OCI-LY1 (cell line): ENCODE results near the gene PAMR1.

Source experiments
- H2AFZ ChIP-seq: fragments of 200-600 bp; sonication (generic), shearing (Covaris generic); 2 replicates; pipeline ENCODE4 v1.6.0; 2014; ENCODE audit warnings: antibody characterized with exemption, mild to moderate bottlenecking, low read length
- H3F3A ChIP-seq: fragments of 200-600 bp; sonication (generic), shearing (Covaris generic); 2 replicates; pipeline ENCODE4 v1.6.0; 2014; ENCODE audit warnings: mild to moderate bottlenecking, antibody characterized with exemption, low read length, moderate library complexity; ENCODE audit not compliant: insufficient read depth
- H3K27ac ChIP-seq: fragments of 200-600 bp; sonication (generic); 2 replicates; pipeline ENCODE4 v1.5.1; 2014; ENCODE audit warnings: low read length, mixed run types, mild to moderate bottlenecking, low read depth; ENCODE audit not compliant: poor library complexity, severe bottlenecking
- H3K27me3 ChIP-seq: fragments of 200-600 bp; sonication (generic); 2 replicates; pipeline ENCODE4 v1.6.0; 2014; ENCODE audit warnings: antibody characterized with exemption, mild to moderate bottlenecking, low read length, moderate library complexity; ENCODE audit not compliant: insufficient read depth
- H3K36me3 ChIP-seq: fragments of 200-600 bp; sonication (generic); 2 replicates; pipeline ENCODE4 v1.6.1; 2014; ENCODE audit warnings: mild to moderate bottlenecking, antibody characterized with exemption, low read length, moderate library complexity, mixed read lengths; ENCODE audit not compliant: insufficient read depth
- H3K4me1 ChIP-seq: fragments of 200-600 bp; sonication (generic); 2 replicates; pipeline ENCODE4 v1.5.1; 2014; ENCODE audit warnings: mild to moderate bottlenecking, low read length, moderate library complexity; ENCODE audit not compliant: insufficient read depth, severe bottlenecking
- H3K4me2 ChIP-seq: fragments of 200-600 bp; sonication (generic), shearing (Covaris generic); 2 replicates; pipeline ENCODE4 v1.6.1; 2014; ENCODE audit warnings: low read length
- H3K4me3 ChIP-seq: fragments of 200-600 bp; sonication (generic); 2 replicates; pipeline ENCODE4 v1.5.1; 2014; ENCODE audit warnings: low read length, low read depth, mild to moderate bottlenecking, mixed read lengths; ENCODE audit not compliant: poor library complexity, severe bottlenecking
- H3K79me2 ChIP-seq: fragments of 200-600 bp; shearing (Covaris generic); 2 replicates; pipeline ENCODE4 v1.6.1; 2016; ENCODE audit warnings: mixed run types, low read length, mixed read lengths; ENCODE audit not compliant: insufficient read depth
- H3K9ac ChIP-seq: fragments of 200-600 bp; sonication (generic), shearing (Covaris generic); 2 replicates; pipeline ENCODE4 v1.6.1; 2014; ENCODE audit warnings: mild to moderate bottlenecking, low read length, mixed read lengths
- H3K9me2 ChIP-seq: fragments of 200-600 bp; sonication (generic), shearing (Covaris generic); 2 replicates; pipeline ENCODE4 v1.6.1; 2014; ENCODE audit warnings: low read depth, mild to moderate bottlenecking, low read length, mixed read lengths
- H3K9me3 ChIP-seq: fragments of 200-600 bp; shearing (Covaris generic); 2 replicates; pipeline ENCODE4 v1.6.1; 2014; ENCODE audit warnings: low read length, mixed read lengths
- H4K20me1 ChIP-seq: fragments of 200-600 bp; sonication (generic), shearing (Covaris generic); 2 replicates; pipeline ENCODE4 v1.6.0; 2016; ENCODE audit warnings: mild to moderate bottlenecking, low read length; ENCODE audit not compliant: insufficient read depth
- CTCF ChIP-seq: fragments of 200-600 bp; sonication (generic), shearing (Covaris generic); IDR thresholded peaks from 2 replicates; pipeline ENCODE4 v1.5.1; 2017; ENCODE audit warnings: mild to moderate bottlenecking, antibody characterized with exemption, low read length, moderate library complexity, mixed read lengths
- EZH2 ChIP-seq: fragments of 200-600 bp; sonication (generic), shearing (Covaris generic); IDR thresholded peaks from 2 replicates; pipeline ENCODE4 v1.8.0; 2017; ENCODE audit warnings: borderline replicate concordance, mixed run types, mild to moderate bottlenecking, antibody characterized with exemption, low read length, moderate library complexity, mixed read lengths

Gene PAMR1

GRCh38 chr11:35566885-35567284 lies 41.5 kb upstream of the PAMR1 start:
- no peak overlapping the region for H3K9ac ChIP-seq
- no peaks in the 10 kb centered on the region for H3K27me3 ChIP-seq
- H3K9me3 ChIP-seq = no peaks in the 10 kb centered on the region
- TF ChIP-seq EZH2 (no peak), CTCF (no peak)
- H3K36me3 ChIP-seq = no peaks in the 10 kb centered on the region
- H3K79me2 ChIP-seq = no peaks in the 10 kb centered on the region
- no peak overlapping the region for H3K4me2 ChIP-seq
- no peaks in the 10 kb centered on the region for H4K20me1 ChIP-seq
- H2AFZ ChIP-seq = no peak overlapping the region
- no peak overlapping the region for H3K4me3 ChIP-seq
- no peak overlapping the region for H3K27ac ChIP-seq
- no peaks in the 10 kb centered on the region for H3F3A ChIP-seq
- no peaks in the 10 kb centered on the region for H3K9me2 ChIP-seq
- H3K4me1 ChIP-seq = no peaks in the 10 kb centered on the region

DNA sequence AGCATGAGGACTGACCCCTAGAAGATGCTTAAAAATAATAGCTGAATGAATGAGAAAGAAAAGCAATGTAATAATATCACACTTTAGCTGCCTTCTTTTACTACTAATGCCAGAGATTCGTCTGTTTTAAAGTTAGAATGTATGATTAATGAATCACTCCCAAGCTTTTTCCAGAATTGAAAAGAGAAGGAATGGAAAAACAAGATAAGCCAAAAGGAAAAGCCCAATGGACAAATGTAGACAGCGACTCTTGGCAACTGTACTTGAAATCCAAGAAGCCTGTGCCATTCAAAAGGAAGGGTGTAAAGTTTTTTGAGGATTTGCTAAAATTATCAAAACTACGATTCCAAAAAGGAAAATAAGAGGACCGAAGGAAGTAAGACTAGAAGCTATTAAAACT lies 40.8 kb upstream of the PAMR1 start:
- no peaks in the 10 kb centered on the region for H3K4me1 ChIP-seq
- no peak overlapping the region for H3K9ac ChIP-seq
- H3K27ac ChIP-seq = no peak overlapping the region
- H4K20me1 ChIP-seq = no peaks in the 10 kb centered on the region
- H3K79me2 ChIP-seq = no peaks in the 10 kb centered on the region
- no peak overlapping the region for H3K4me2 ChIP-seq
- no peaks in the 10 kb centered on the region for H3K9me3 ChIP-seq
- H3K27me3 ChIP-seq = no peaks in the 10 kb centered on the region
- H3K9me2 ChIP-seq = no peaks in the 10 kb centered on the region
- no peaks in the 10 kb centered on the region for H3K36me3 ChIP-seq
- H3F3A ChIP-seq = no peaks in the 10 kb centered on the region
- TF ChIP-seq EZH2 (no peak), CTCF (no peak)
- no peak overlapping the region for H2AFZ ChIP-seq
- no peak overlapping the region for H3K4me3 ChIP-seq

GRCh38 chr11:35564245-35564595 lies 38.8 kb upstream of the PAMR1 start:
- Histone ChIP-seq H3K4me2 (no peak overlapping the region), H3K9me2 (no peaks in the 10 kb centered on the region), H3K9me3 (no peaks in the 10 kb centered on the region), H4K20me1 (no peaks in the 10 kb centered on the region), H2AFZ (no peak overlapping the region), H3K9ac (no peak overlapping the region), H3K4me1 (no peaks in the 10 kb centered on the region), H3K27me3 (no peaks in the 10 kb centered on the region), H3K27ac (no peak overlapping the region), H3K36me3 (no peaks in the 10 kb centered on the region), H3K4me3 (no peak overlapping the region), H3F3A (no peaks in the 10 kb centered on the region), H3K79me2 (no peaks in the 10 kb centered on the region)
- TF ChIP-seq EZH2 = no peak
- TF ChIP-seq CTCF = no peak
